DOHH2 (cell line): ENCODE results near the gene GCSAM.

Source experiments
- CTCF ChIP-seq: fragments of 200-600 bp; sonication (generic); IDR thresholded peaks from one replicate; pipeline ENCODE4 v1.5.1; 2014; ENCODE audit warnings: antibody characterized with exemption, mild to moderate bottlenecking, low read depth, low read length; ENCODE audit not compliant: poor library complexity, severe bottlenecking
- EZH2phosphoT487 ChIP-seq: fragments of 200-600 bp; sonication (generic); IDR thresholded peaks from 2 replicates; pipeline ENCODE4 v1.6.1; 2017; ENCODE audit warnings: borderline replicate concordance, mild to moderate bottlenecking, antibody characterized with exemption, low read length, moderate library complexity, mixed read lengths

GRCh38 chr3:112126511-112126911 is 6.5 kb downstream of the GCSAM start:
- no peak for TF ChIP-seq CTCF
- no peak for TF ChIP-seq EZH2phosphoT487
